ENCODE results near the gene PRMT1. TPM values are rescaled to one million over a fixed set of nuclear protein-coding genes. Genes with fewer than 3 reads are reported as not detected.

Gene PRMT1
- total RNA-seq: 308 and 326 TPM in 2 replicates

DNA sequence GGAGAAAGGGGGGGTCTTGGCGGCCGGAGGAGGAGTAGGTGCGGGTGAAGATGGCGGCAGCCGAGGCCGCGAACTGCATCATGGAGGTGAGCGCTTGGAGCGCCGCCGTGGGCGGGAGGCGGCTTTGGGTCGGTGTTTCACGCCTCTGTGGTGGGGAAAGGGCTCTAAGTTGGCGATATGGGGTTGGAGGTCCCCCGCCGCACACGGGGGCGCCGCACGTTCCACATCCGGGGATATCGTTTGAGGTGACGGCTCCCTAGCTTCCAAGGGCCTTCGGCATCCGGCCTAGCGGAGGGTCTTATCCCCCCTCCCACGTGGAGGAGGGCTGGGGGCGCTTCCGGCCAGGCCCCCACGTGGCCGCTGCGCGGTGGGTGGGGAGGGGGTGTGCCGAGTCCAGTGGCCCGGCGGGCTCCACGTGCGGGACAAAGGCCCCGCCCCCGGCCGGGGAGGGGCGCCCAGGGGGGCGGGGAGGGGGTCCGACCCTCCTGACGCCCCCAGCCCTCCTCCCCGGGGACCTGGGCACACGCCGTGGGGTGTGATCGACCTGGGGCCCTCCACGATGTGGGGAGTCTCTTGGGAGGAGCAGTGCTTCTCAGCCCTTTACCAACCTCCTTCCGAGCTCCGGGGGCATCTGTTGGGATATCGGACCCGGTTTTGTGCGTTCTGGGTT, at the start of gene PRMT1:
PRMT1 (plus strand) TSS at position 41 of the 670 bp plus-strand sequence; CDS start at position 51, 10 bp downstream.

DNA sequence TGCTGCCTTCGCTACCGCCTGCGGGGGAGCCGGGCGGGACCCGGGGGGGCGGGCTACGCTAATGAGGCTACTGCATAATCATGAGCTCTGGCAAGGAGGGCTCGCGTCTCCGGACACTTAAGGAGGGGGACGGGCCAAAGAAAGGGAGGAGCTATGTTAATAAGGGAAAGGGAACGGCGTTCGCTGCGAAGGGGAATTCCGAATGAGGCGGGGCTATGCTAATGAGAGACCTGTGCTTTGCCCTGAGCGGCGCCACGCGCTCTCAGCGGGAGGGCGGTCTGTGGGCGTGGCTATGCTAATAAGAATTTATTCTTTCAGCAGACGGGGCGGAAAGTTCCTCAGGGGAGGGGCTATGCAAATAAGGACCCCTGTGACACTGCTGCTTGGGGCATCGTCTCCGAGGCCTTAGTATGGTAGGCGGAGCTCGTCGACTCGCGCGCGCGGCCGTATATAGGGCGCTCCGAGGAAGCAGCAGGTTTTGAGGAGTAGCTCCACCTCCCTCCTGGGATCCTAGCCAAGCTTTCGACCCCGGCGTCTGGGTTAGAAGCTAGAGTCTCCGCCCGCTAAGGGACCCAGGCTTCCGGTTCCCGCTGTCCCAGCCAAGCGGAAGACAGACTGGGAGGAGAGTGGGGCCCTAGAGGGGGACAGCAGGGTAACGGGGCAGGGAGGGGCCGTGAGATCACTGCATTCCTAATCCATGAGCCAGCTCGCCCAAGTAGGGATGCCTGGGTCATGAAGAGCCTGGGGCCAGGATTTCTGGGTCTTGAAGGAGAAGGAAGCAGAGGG, 36.8 kb upstream of the PRMT1 start, which contains the start of gene RRAS:
RRAS (minus strand) TSS at position 31 of the 786 bp plus-strand sequence. CDS start 45 bp downstream, outside the sequence.

DNA sequence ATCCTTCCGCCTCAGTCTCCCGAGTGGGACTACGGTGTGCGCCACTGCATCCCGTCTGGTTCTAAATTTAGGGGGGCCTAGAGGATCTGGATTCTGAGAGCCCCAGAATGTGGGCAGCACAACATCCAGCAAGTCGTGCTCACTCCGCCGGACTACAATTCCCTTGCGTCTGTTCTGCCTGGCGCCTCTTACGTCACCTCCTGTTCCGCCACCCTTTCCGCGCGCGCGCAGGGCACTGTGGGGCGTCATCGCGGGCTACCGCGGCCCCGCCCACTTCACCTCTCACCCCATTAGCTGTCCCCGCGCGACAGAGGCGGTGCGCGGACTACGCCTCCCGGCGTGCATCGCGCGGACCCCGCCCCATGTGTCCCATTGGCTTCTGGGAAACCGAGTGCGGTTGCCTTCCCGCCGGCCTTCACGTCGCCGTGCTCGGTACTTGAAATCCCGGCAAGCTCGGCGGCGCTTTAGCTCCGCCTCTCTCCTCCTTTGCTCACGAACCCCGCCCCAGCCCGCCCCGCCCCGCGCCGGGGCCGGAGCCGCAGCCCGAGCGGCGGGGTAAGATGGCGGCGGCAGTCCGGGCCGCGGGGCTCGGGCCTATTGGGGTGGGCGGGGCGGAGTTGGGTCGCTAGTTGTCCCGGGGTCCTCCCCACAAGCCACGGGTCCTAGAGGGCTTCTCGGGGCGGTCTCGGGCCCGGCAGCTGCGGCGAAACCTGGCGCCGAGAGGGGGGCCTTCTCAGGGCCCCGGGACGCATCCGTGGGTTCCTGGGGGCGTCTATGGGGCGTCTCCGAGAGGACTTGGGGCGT, 35.2 kb upstream of the PRMT1 start, which contains the start of gene SCAF1:
SCAF1 (plus strand) TSS at position 522 of the 804 bp plus-strand sequence. CDS start 2,818 bp downstream, outside the sequence.

DNA sequence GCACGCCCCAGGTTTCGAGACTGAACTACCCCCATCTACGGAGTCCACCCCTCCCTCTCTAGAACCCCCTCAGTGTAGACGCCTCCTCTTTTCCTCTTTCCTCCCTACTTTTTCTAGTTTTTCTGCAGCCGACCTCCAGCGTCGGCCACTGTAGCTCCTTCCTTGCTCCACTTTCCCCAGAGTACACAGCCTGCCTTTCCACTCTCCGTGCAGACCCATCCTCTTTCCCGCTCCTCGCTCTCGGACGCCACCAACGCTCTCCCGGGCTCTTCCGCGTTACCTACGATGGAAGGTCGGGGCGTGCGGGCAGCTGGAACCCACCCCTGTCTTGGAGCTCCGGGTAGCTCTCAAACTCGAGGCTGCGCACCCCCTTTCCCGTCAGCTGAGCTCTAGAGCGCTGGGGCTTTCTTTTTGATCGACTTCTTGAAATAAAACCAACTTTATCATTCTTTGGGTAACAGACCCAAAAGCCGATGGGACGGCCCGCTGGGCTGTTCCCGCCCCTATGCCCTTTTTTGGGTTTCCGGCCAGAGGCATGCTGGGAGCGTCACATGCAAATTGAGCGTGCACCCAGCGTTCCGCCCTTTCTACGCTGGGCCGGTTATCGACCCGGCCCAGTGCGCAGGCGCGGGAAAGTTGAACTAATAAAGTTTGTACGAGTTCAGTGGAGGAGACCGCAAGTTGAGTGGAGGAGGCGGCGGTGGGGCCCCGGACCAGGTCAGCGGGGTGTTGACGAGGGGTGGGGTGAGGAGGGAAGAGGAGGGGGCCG, 11.5 kb upstream of the PRMT1 start, which contains the start of the genes BCL2L12 and IRF3:
BCL2L12 (plus strand) TSS at position 583 of the 769 bp plus-strand sequence. CDS start 760 bp downstream, outside the sequence.
IRF3 (minus strand) TSS at position 507 of the 769 bp plus-strand sequence. CDS start 1,019 bp downstream, outside the sequence.

DNA sequence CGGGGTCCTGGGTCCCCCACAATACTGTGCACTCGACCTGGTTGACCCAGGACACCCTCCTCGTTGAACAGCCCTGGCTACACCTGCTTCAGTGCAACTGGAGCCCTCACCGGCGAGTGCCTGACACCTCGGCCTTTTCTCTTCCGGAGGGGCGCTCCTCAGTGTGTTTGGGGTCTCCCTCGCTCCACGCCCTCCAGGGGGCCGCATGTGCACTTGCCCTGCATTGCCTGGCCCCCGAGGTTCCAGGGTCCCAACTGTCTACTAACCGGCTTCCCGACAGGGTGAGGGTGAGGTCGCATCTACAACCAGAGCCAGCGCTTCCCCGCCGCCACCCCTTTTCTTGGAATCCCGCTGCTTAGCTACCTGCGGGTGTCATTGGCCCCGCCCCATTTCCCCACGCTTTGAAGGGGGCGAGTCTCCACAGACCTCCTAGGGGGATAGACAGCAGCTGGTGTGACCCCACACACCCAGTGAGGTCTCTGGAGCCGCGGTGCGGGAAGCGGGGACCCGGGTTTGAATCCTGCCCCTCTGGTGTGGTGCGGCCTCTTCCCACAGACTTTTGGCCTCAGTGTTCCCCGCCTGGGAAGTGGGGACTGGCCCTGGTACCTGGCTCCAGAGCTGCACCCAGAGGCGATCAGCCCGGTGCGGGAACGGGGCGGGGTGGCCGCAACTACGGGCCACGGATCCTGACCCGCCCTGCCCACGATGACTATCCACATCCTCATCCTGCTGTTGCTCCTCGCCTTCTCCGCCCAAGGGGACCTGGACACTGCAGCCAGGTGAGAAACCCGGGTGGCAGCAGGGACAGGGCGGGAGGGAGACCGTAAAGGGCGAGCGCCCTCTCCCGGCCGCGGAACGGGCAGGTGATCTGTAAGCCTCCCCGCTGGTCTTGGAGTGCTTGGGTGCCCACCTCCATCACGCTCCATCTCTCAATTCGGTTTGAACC, 12.3 kb downstream of the PRMT1 start, which contains the start of gene ADM5:
ADM5 (plus strand) TSS at position 462 of the 946 bp plus-strand sequence; CDS start at position 706, 244 bp downstream.

DNA sequence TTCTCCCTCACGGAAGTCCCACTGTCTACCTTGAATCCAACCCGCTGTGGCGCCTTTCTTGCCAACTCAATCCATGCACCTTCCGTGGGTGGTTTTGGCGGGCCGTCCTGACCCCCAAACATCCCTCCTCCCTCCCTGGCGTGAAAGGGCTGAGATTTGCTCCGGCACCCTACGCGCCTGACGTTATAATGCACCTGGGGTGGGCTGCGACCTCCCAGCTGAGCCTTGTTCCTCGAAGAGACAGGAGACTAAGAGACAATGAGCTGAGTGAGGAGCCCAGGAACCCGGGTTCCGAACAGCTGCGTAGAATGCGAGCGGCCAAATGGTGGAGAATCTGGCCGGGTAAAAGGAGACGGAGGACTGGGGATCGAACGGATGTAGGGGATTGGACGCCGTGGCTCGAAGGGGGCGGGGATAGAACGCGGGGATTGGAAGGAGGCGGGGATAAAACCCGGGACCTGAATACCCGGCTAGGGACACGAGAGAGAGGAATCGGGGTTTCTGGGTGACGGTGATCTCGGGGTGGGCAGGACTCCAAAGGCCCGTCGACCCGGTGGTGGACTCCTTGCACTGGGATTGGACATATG, 13.7 kb downstream of the PRMT1 start, which contains the start of gene CPT1C:
CPT1C (plus strand) TSS at position 461 of the 587 bp plus-strand sequence. CDS start 1,137 bp downstream, outside the sequence.

Other genes with a start within 250 kb of the PRMT1 start
- gene SLC17A7, start 235.7 kb upstream of the PRMT1 start, total RNA-seq: 0.22 and 0.26 TPM in 2 replicates
- 141 and 154 TPM in 2 replicates for gene PIH1D1, start 225.5 kb upstream of the PRMT1 start, total RNA-seq
- 54.6 and 58.0 TPM in 2 replicates for gene ALDH16A1, start 224.0 kb upstream of the PRMT1 start, total RNA-seq
- gene FLT3LG, start 203.1 kb upstream of the PRMT1 start, total RNA-seq: 0.60 and 1.4 TPM in 2 replicates
- 4,546 and 5,479 TPM in 2 replicates for gene RPL13A, start 189.7 kb upstream of the PRMT1 start, total RNA-seq
- gene RPS11, start 180.8 kb upstream of the PRMT1 start, total RNA-seq: 2,954 and 3,854 TPM in 2 replicates
- gene FCGRT, start 164.6 kb upstream of the PRMT1 start, total RNA-seq: 152 and 195 TPM in 2 replicates
- gene RCN3, start 149.3 kb upstream of the PRMT1 start, total RNA-seq: 3.7 and 7.8 TPM in 2 replicates
- 83.2 and 95.1 TPM in 2 replicates for gene NOSIP, start 96.7 kb upstream of the PRMT1 start, total RNA-seq
- 9.0 and 12.1 TPM in 2 replicates for gene PRRG2, start 96.0 kb upstream of the PRMT1 start, total RNA-seq
- gene PRR12, start 86.1 kb upstream of the PRMT1 start, total RNA-seq: 1.0 and 1.6 TPM in 2 replicates
- gene RRAS, start 37.1 kb upstream of the PRMT1 start, total RNA-seq: 13.0 and 20.7 TPM in 2 replicates
- gene SCAF1, start 35.1 kb upstream of the PRMT1 start, total RNA-seq: 4.3 and 4.9 TPM in 2 replicates
- 28.6 and 36.0 TPM in 2 replicates for gene IRF3, start 11.4 kb upstream of the PRMT1 start, total RNA-seq
- gene BCL2L12, start 11.3 kb upstream of the PRMT1 start, total RNA-seq: 2.6 and 3.4 TPM in 2 replicates
- gene ADM5, start 12.3 kb downstream of the PRMT1 start, total RNA-seq: 0.22 and 0.52 TPM in 2 replicates
- 11.8 and 12.5 TPM in 2 replicates for gene CPT1C, start 13.8 kb downstream of the PRMT1 start, total RNA-seq
- under 0.01 TPM in 2 replicates for gene TSKS, start 86.0 kb downstream of the PRMT1 start, total RNA-seq
- gene AP2A1, start 89.7 kb downstream of the PRMT1 start, total RNA-seq: 41.2 and 50.7 TPM in 2 replicates
- gene FUZ, start 136.0 kb downstream of the PRMT1 start, total RNA-seq: 12.2 and 14.2 TPM in 2 replicates
- gene MED25, start 141.0 kb downstream of the PRMT1 start, total RNA-seq: 11.1 and 12.6 TPM in 2 replicates
- 43.1 and 44.1 TPM in 2 replicates for gene PTOV1, start 173.9 kb downstream of the PRMT1 start, total RNA-seq
- gene PNKP, start 190.3 kb downstream of the PRMT1 start, total RNA-seq: 30.9 and 31.3 TPM in 2 replicates
- gene AKT1S1, start 200.1 kb downstream of the PRMT1 start, total RNA-seq: 5.9 and 6.8 TPM in 2 replicates
- 5.2 and 7.2 TPM in 2 replicates for gene TBC1D17, start 200.4 kb downstream of the PRMT1 start, total RNA-seq
- 0.52 and 1.6 TPM in 2 replicates for gene IL4I1, start 219.6 kb downstream of the PRMT1 start, total RNA-seq

All from dermis lymphatic vessel endothelial cell (primary cell).